ENCODE results near the gene CCDC9B. TPM values are rescaled to one million over a fixed set of nuclear protein-coding genes. Genes with fewer than 3 reads are reported as not detected.

CCDC9B gene
- polyA plus RNA-seq, 2 of the 4 experiments (the other 2 are of a cell fraction): 1.9 to 23.4 TPM

DNA sequence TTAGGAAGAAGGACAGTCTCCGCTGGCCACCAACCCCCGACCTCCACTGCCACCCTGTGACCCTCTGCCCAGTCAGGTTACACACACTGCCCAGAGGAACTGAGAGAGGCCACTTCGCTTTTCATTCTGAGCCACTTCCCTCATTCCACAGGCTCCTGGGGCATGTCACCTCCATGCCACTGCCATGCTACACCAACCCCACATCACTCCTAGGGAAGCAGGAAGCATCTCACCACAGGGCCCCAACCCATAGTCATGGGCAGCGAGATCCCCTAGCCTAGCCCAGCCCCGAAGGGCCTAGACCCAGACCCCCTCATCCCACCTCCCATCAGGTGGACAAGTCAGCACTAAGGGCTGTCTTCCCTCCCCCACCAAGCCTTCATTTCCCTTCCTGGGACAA, 34.4 kb downstream of the CCDC9B start:
- WGBS (ENCODE audit: missing lambda C conversion rate): 80% methylated on average over 1 of the region's 5 CpGs
- no peaks in the 10 kb centered on the region for H3K4me1 ChIP-seq
- no peak for FAIRE-seq
- H3K4me2 ChIP-seq: no peak overlapping the region
- TF ChIP-seq HOXB13 (CRISPR knock-in tag; IDR thresholded peaks at IDR 0.05; ENCODE audit: low read depth): no peak
- TF ChIP-seq KDM5A (IDR thresholded peaks at IDR 0.05): no peak
- ATAC-seq: no peak
- no peak overlapping the region for H3K4me3 ChIP-seq
- DNase-seq (ENCODE audit: low read depth in 1 of 2, low spot score in 1 of 2): no peak
- POLR2A ChIA-PET: no interaction called here
- H3K27ac ChIP-seq: no peak overlapping the region
- CTCF ChIA-PET: interaction anchor here (1.3 to 18.2 kb wide), 4 partner anchors 15 to 89 kb away, joined by 4 to 203 read pairs (median 30); no protein-coding TSS in a partner anchor
- H3K9me3 ChIP-seq: no peaks in the 10 kb centered on the region

DNA sequence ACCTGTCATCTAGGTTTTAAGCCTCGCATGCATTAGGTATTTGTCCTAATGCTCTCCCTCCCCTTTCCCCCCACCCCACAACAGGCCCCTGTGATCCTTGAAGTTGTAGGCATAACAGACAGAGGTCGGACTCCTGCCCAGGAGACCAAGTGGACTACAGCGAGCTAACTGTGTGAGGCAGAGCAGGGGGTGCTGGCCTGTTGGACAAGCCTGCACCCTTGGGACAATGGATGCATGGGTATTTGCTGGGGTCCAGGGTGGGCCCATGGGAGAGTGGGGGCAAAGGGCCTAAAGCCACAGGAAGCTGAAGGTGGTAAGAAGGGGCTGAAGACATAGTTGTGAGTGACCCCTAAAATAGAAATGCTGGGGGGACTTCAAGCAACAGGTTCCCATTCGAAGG, 35.5 kb downstream of the CCDC9B start:
- ATAC-seq: no peak
- Histone ChIP-seq H3K4me3 (no peak overlapping the region), H3K9me3 (peaks cover 6% of the 10 kb centered on the region; the same call in 2 of the 3 replicates), H3K4me1 (no peaks in the 10 kb centered on the region), H3K27ac (no peak overlapping the region), H3K4me2 (no peak overlapping the region)
- CTCF ChIA-PET: interaction anchor here (1.5 to 18.2 kb wide), 4 partner anchors 15 to 88 kb away, joined by 4 to 203 read pairs (median 30); partner anchors contain the start of gene ANKRD63
- DNase-seq (ENCODE audit: low read depth in 1 of 2, low spot score in 1 of 2): no peak
- no peak for TF ChIP-seq ESRRA (IDR thresholded peaks at IDR 0.05; ENCODE audit: borderline replicate concordance, low read length)
- TF ChIP-seq GATA3 (IDR thresholded peaks at IDR 0.05; ENCODE audit: borderline replicate concordance): no peak
- no peak for TF ChIP-seq CBX8 (IDR thresholded peaks at IDR 0.05)
- no peak for TF ChIP-seq HOXB13 (CRISPR knock-in tag; IDR thresholded peaks at IDR 0.05; ENCODE audit: low read depth)
- TF ChIP-seq HOXA7 (CRISPR knock-in tag; IDR thresholded peaks at IDR 0.05): no peak
- TF ChIP-seq CEBPB (IDR thresholded peaks at IDR 0.05): no peak
- TF ChIP-seq CBX2 (IDR thresholded peaks at IDR 0.05; ENCODE audit: borderline replicate concordance, low read depth): no peak
- TF ChIP-seq CHD4 (IDR thresholded peaks at IDR 0.05; ENCODE audit: borderline replicate concordance): no peak
- TF ChIP-seq, protein P1, sequence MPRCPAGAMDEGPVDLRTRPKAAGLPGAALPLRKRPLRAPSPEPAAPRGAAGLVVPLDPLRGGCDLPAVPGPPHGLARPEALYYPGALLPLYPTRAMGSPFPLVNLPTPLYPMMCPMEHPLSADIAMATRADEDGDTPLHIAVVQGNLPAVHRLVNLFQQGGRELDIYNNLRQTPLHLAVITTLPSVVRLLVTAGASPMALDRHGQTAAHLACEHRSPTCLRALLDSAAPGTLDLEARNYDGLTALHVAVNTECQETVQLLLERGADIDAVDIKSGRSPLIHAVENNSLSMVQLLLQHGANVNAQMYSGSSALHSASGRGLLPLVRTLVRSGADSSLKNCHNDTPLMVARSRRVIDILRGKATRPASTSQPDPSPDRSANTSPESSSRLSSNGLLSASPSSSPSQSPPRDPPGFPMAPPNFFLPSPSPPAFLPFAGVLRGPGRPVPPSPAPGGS (IDR thresholded peaks at IDR 0.05): no peak
- TF ChIP-seq ZFP36 (IDR thresholded peaks at IDR 0.05; ENCODE audit: borderline replicate concordance, partially characterized antibody): no peak
- no peak for FAIRE-seq
- POLR2A ChIA-PET: no interaction called here
- 33% methylated on average over 2 of the region's 4 CpGs for WGBS (ENCODE audit: missing lambda C conversion rate)

DNA sequence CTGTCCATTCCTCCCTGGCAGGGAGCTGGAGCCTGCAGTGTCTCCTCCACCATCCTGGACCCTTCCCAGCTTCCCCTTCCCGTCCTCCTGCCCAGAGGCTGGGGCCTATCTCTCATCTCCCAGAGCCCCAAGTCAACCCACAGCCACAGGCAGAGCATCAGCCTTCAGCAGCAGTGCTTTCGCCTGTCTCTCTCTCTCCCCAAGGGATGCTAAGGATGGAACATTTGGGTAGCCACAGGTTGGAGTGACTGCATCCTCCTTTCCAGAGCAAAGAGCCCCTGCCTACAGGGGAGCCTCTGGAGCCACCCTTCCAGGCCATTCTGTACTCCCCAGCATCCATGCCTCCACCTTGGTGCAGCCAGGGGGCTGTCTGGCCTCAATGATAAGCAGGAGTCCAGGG, 37.2 kb downstream of the CCDC9B start:
- no peak for DNase-seq (ENCODE audit: low read depth in 1 of 2, low spot score in 1 of 2)
- H3K27ac ChIP-seq: no peak overlapping the region
- no peak for TF ChIP-seq FOSB (CRISPR knock-in tag; IDR thresholded peaks at IDR 0.05)
- TF ChIP-seq KDM1A (IDR thresholded peaks at IDR 0.05; ENCODE audit: low read depth): no peak
- WGBS (ENCODE audit: missing lambda C conversion rate): 31% methylated on average over 2 of the region's 2 CpGs
- H3K4me3 ChIP-seq: no peak overlapping the region
- no peak for FAIRE-seq
- H3K4me2 ChIP-seq: no peak overlapping the region
- POLR2A ChIA-PET: no interaction called here
- CTCF ChIA-PET: interaction anchor here (0.7 to 2.0 kb wide), 6 partner anchors 14 to 35 kb away, joined by 3 to 7 read pairs (median 3); no protein-coding TSS in a partner anchor
- H3K9me3 ChIP-seq: peaks cover 6% of the 10 kb centered on the region; the same call in 2 of the 3 replicates
- ATAC-seq: no peak
- no peaks in the 10 kb centered on the region for H3K4me1 ChIP-seq

DNA sequence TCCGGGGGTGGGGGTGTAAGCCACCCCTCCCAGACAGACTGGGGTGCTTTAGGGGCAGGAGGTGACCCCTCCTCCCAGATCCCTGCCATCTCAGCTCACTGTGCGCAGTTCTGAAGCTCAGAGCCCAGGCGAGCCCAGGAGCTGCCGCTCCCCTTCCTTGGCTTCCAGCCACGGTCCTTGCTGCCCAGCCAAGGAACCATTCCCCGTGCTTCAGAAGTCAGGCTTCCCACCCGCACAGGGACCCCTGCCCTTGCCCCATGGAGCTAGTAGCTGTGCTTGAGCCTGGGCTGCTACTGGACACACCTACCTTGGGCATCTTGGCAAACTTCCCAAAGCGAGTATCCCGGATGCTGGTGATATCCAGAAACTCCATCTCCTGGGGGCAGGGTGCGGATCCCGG, 37.8 kb downstream of the CCDC9B start:
- POLR2A ChIA-PET: no interaction called here
- TF ChIP-seq TP53 (CRISPR knock-in tag; IDR thresholded peaks at IDR 0.05) (no peak), PHF8 (IDR thresholded peaks at IDR 0.05; ENCODE audit: borderline replicate concordance, low read depth) (no peak), NPAS2 (CRISPR knock-in tag; IDR thresholded peaks at IDR 0.05; ENCODE audit: borderline replicate concordance) (no peak), FOSB (CRISPR knock-in tag; IDR thresholded peaks at IDR 0.05) (no peak), SMC3 (IDR thresholded peaks at IDR 0.05) (no peak), USF2 (IDR thresholded peaks at IDR 0.05) (no peak), ESRRA (IDR thresholded peaks at IDR 0.05; ENCODE audit: borderline replicate concordance, low read length) (no peak), NR3C1 (IDR thresholded peaks at IDR 0.05) (no peak), CTCF (IDR thresholded peaks at IDR 0.05) (no peak), KDM5A (IDR thresholded peaks at IDR 0.05) (no peak)
- TF ChIP-seq, protein P1 (IDR thresholded peaks at IDR 0.05): no peak
- TF ChIP-seq, protein P2, sequence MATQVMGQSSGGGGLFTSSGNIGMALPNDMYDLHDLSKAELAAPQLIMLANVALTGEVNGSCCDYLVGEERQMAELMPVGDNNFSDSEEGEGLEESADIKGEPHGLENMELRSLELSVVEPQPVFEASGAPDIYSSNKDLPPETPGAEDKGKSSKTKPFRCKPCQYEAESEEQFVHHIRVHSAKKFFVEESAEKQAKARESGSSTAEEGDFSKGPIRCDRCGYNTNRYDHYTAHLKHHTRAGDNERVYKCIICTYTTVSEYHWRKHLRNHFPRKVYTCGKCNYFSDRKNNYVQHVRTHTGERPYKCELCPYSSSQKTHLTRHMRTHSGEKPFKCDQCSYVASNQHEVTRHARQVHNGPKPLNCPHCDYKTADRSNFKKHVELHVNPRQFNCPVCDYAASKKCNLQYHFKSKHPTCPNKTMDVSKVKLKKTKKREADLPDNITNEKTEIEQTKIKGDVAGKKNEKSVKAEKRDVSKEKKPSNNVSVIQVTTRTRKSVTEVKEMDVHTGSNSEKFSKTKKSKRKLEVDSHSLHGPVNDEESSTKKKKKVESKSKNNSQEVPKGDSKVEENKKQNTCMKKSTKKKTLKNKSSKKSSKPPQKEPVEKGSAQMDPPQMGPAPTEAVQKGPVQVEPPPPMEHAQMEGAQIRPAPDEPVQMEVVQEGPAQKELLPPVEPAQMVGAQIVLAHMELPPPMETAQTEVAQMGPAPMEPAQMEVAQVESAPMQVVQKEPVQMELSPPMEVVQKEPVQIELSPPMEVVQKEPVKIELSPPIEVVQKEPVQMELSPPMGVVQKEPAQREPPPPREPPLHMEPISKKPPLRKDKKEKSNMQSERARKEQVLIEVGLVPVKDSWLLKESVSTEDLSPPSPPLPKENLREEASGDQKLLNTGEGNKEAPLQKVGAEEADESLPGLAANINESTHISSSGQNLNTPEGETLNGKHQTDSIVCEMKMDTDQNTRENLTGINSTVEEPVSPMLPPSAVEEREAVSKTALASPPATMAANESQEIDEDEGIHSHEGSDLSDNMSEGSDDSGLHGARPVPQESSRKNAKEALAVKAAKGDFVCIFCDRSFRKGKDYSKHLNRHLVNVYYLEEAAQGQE (IDR thresholded peaks at IDR 0.05): no peak

More for the DNA sequence above, 37.8 kb downstream of the CCDC9B start:
- DNase-seq (ENCODE audit: low read depth in 1 of 2, low spot score in 1 of 2) (no peak), ATAC-seq (no peak), FAIRE-seq (no peak)
- CTCF ChIA-PET: interaction anchor here (0.7 to 2.0 kb wide), 7 partner anchors 14 to 36 kb away, joined by 3 to 9 read pairs (median 3); no protein-coding TSS in a partner anchor
- no peak overlapping the region for H3K4me2 ChIP-seq
- peaks cover 6% of the 10 kb centered on the region; the same call in 2 of the 3 replicates for H3K9me3 ChIP-seq
- no peaks in the 10 kb centered on the region for H3K4me1 ChIP-seq
- no peak overlapping the region for H3K4me3 ChIP-seq
- no peak overlapping the region for H3K27ac ChIP-seq
- 76% methylated on average over 5 of the region's 11 CpGs for WGBS (ENCODE audit: missing lambda C conversion rate)
